Right renal pelvis (tissue), 4 donors: ENCODE data around the gene ANKRD28. TPM values are rescaled to one million over a fixed set of nuclear protein-coding genes. Genes with fewer than 3 reads are reported as not detected.

Source experiments
- polyA plus RNA-seq, 4 donors: library from polyadenylated mRNA; unstranded; fragments of 120-200 nt; gene quantifications; one replicate each; pipeline ENCODE4 v1.2.1, GENCODE V29; 2013; ENCODE audit not compliant: insufficient read length in 4 of 4

Gene ANKRD28
- polyA plus RNA-seq, 4 donors = 35.2 to 47.7 (median 45.1) TPM

Other genes with a start within 250 kb of the ANKRD28 start
- 10 to 100 TPM; 16.9 to 24.4 (median 20.2) TPM for gene HACL1, start 196.4 kb downstream of the ANKRD28 start, polyA plus RNA-seq
- 10 to 100 TPM; 21.3 to 26.3 (median 22.6) TPM for gene BTD, start 196.2 kb downstream of the ANKRD28 start, polyA plus RNA-seq